Pancreas (tissue), 10 donors: ENCODE data around the gene PHLDA3. TPM values are rescaled to one million over a fixed set of nuclear protein-coding genes. Genes with fewer than 3 reads are reported as not detected.

Source experiments
- ATAC-seq, 4 donors: fragments of 200-7000 bp; cut with Tn5 transposase; one replicate each; pipeline versions ENCODE4 v1.8.0 to v1.9.1; 2020; ENCODE audit warnings: mild to moderate bottlenecking in 4 of 4, moderate library complexity in 4 of 4
- DNase-seq, 6 donors: peaks; one replicate each; pipeline ENCODE4 v3.0.0-alpha.2; 2020
- FAIRE-seq: peaks from 2 replicates; lab custom pipeline; 2012; peaks lifted over from hg19 to GRCh38; lab: Jason Lieb, UNC
- H3K27ac ChIP-seq, 4 donors: fragments of 200-600 bp; sonication (generic); 1 replicate in 3 of 4; 2 replicates in 1 of 4; pipeline versions ENCODE4 v1.5.0 to v1.8.0; 2020
- H3K27me3 ChIP-seq, 4 donors: fragments of 200-600 bp; one replicate each; pipeline ENCODE4 v1.8.0; 2021
- H3K36me3 ChIP-seq, 3 donors: fragments of 200-600 bp; sonication (generic) in 1 of 3; one replicate each; pipeline versions ENCODE4 v1.5.0 to v1.8.0; 2020 to 2021
- H3K4me1 ChIP-seq, 3 donors: fragments of 200-600 bp; one replicate each; pipeline ENCODE4 v1.8.0; 2021
- H3K4me3 ChIP-seq, 4 donors: fragments of 200-600 bp; sonication (generic) in 2 of 4; one replicate each; pipeline versions ENCODE4 v1.5.0 to v1.8.0; 2020 to 2021
- H3K9me3 ChIP-seq, 4 donors: fragments of 200-600 bp; one replicate each; pipeline ENCODE4 v1.8.0; 2021
- CTCF ChIP-seq, 4 donors: fragments of 200-600 bp; sonication (generic) in 3 of 4; IDR thresholded peaks; one replicate each; pipeline versions ENCODE4 v1.5.0 to v1.8.0; 2021; ENCODE audit warnings: antibody characterized with exemption in 4 of 4
- WGBS, 2 donors: extraction: QIAGEN DNeasy Blood & Tissue Kit; methylation state at CpG; one replicate each; pipeline ENCODE4 v1.1.7; 2013; 5-methylcytosine and 5-hydroxymethylcytosine counted together
- intact Hi-C, 3 donors: fragments of 100-400 bp; cut with DNase I; formaldehyde crosslinking; loops; one replicate each; pipeline versions ENCODE4 v1.11.1 to v1.14.2; 2022
- polyA plus RNA-seq, 2 donors: library from polyadenylated mRNA; stranded (reverse); fragments of 200-250 nt; gene quantifications; one replicate each; pipeline ENCODE4 v1.2.3, GENCODE V29; 2013
- total RNA-seq, 6 donors: library from RNA; stranded (reverse); fragmentation: NEBNext Ultra II Directional in 4 of 6; extraction: Animal tissue kit (Norgen Biotek cat#: 25700) in 4 of 6; gene quantifications; one replicate each; pipeline versions ENCODE4 v1.2.1 to v1.2.4, GENCODE V29; 2021 to 2023
- donor health status: healthy with polysubstance abuse.
- donor health status: DM: no; HTN: no; CAD: no; lungs with moderate emphysema.
- donor health status: DM: no; HTN: no; CAD: no.
- donor health status: control.
- donor health status: control.
- donor health status: Bipolar disorder and iron deficiency.
- donor health status: DM: yes; HTN: yes; CAD: no.
- donor health status: DM: no; HTN: no; CAD: no.
- donor health status: DM: no; HTN: no; CAD: no.
- donor health status: DM: yes; HTN: yes; CAD: no.

PHLDA3 gene
- total and polyA plus RNA-seq, 8 donors, result 8.6 to 24.4 (median 12.8) TPM

DNA sequence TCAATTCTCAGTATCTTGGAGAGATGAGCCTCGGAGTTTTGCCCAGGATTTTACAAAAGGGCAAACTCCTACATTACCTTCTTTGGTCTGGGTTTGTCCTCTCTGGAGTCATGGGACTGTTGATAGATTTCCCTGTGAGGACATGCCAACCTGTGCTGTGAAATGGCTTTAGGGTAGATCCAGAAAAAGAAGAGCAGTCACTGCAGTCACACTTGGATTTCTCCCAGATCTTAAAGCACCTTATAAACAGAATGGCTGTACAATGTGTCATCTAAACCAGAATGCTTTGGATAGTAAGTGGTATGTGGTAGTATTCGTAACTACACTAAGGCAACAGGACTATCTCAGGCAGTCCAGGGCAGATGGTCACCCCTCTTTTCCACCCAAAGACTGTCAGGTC is 39.8 kb upstream of the PHLDA3 start:
- H3K9me3 ChIP-seq, result no peaks in the 10 kb centered on the region
- no peak for TF ChIP-seq CTCF (IDR thresholded peaks at IDR 0.05)
- FAIRE-seq (no peak), DNase-seq (no peak), ATAC-seq (no peak)
- H3K27me3 ChIP-seq, result no peaks in the 10 kb centered on the region
- peaks cover 26 to 47% (median 34%) of the 10 kb centered on the region in 3 donors for H3K4me1 ChIP-seq
- no peaks in the 10 kb centered on the region for H3K36me3 ChIP-seq
- no peak overlapping the region for H3K27ac ChIP-seq
- no peak overlapping the region for H3K4me3 ChIP-seq
- intact Hi-C loops, result no loop called here
- 88 to 100% methylated on average over 2 of the region's 2 CpGs for WGBS, 2 donors

DNA sequence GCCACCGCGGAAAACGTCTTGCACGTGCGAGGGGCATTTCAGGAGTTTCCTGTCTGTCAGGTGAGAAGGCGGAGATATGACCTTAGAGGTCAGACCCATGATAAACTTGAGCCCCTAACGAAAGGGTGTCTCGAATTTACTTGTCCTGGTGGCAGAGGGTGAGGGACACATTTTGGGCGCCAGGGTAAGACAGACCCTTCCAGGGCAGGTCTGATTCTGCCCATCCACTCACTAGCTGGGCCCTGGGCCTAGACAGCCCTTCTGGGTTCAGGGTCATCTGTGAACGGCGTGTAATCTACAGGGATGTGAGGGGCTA is 38.3 kb upstream of the PHLDA3 start:
- TF ChIP-seq CTCF (IDR thresholded peaks at IDR 0.05), result no peak
- Histone ChIP-seq H3K36me3 (no peaks in the 10 kb centered on the region), H3K27ac (peak overlapping the region; percentile 91 to 96 (median 92)), H3K27me3 (no peaks in the 10 kb centered on the region), H3K4me3 (peak overlapping the region; percentile 62 to 83 (median 70)), H3K9me3 (no peaks in the 10 kb centered on the region), H3K4me1 (peaks cover 31 to 55% (median 32%) of the 10 kb centered on the region in 3 donors)
- intact Hi-C loops, result no loop called here
- ATAC-seq, result peak; percentile 2 to 7 (median 5)
- WGBS, 2 donors, result 11 to 16% methylated on average over 11 of the region's 11 CpGs
- no peak for FAIRE-seq
- DNase-seq, result no peak

DNA sequence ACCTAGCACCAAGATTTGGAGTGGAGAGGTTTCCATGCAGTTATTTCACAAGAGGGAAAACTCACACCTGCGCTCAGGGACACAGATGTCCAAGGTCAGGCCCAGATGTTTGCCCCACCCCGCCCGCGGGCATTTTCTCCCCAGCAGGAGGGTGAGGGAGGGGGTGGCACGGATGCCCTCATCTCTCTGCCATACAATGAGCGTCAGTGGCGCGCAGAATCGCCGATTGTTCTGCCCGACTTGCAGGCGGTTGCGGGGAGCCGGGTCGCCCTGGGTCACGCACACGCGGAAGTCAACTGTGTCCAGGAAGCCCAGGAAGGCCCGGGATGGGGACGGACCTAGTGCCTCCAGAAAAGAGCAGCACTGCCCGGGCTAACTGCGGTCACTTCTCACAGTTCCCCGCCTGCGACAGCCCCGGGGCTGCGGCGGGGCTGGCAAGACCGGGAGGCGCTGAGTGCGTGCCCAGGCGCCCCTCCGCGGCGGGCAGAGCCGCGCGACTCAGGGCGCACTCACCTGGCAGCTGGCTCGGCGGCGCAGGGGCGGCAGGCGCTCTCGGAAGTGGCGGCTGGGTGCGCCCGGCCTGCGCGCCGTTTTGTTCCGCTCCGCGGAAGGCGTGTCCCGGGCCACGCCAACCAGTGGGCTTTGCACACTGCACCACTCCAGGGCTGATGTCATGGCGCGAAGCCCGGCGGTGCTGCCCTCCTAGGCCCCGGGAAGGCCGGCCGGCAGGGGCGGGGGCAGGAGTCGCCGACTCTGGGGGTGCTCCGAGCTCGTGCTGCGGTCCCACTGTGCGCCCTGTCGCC is 37.8 kb upstream of the PHLDA3 start, which contains the start of gene CSRP1:
Gene CSRP1, minus strand, starts transcription at position 567 of the 803 bp plus-strand sequence. CDS start 10,820 bp downstream, outside the sequence.
- TF ChIP-seq CTCF (IDR thresholded peaks at IDR 0.05), result no peak
- ATAC-seq (peak; percentile 86 to 93 (median 92)), FAIRE-seq (no peak), DNase-seq (peak; percentile 88 to 94 (median 92))
- Histone ChIP-seq H3K9me3 (no peaks in the 10 kb centered on the region), H3K27ac (peak within 1 kb of the TSS; percentile 91 to 96 (median 92)), H3K27me3 (no peaks in the 10 kb centered on the region), H3K36me3 (no peaks in the 10 kb centered on the region), H3K4me3 (peak within 1 kb of the TSS; percentile 62 to 83 (median 70)), H3K4me1 (peaks cover 32 to 56% (median 34%) of the 10 kb centered on the region in 3 donors)
- intact Hi-C loops, result no loop called here
- WGBS, 2 donors, result 0% methylated on average over 67 to 71 of the region's 71 CpGs

DNA sequence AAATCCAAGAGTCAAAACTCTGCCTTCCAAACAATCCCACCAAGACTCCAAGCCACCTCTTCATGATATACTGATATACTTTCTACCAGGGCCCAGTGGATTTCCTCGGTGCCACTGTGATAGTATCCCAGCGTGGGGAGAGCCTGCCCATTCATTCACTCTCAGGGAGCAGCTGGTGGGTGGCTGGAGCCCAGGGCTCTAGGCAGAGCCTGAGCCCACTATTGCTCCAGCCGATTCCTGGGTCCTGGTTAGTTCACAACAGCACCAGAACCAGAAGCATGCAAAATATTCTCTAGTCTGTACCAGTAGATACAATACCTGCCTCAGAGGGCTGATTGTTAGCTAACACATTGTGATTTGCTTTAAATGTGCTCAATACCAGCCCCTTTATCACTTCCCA is 37.1 kb upstream of the PHLDA3 start:
- FAIRE-seq, result no peak

More for the DNA sequence above, 37.1 kb upstream of the PHLDA3 start:
- Histone ChIP-seq H3K27me3 (no peaks in the 10 kb centered on the region), H3K4me3 (peak overlapping the region; percentile 62 to 83 (median 70)), H3K4me1 (peaks cover 32 to 55% (median 38%) of the 10 kb centered on the region in 3 donors), H3K27ac (peak overlapping the region; percentile 91 to 96 (median 92)), H3K9me3 (no peaks in the 10 kb centered on the region), H3K36me3 (no peaks in the 10 kb centered on the region)
- TF ChIP-seq CTCF (IDR thresholded peaks at IDR 0.05), result no peak
- ATAC-seq (peak; percentile 1 to 4 (median 3)), DNase-seq (no peak)
- intact Hi-C loops, result no loop called here
- 7 to 18% methylated on average over 3 of the region's 3 CpGs for WGBS, 2 donors
